ENCODE data around the gene VAV2. TPM values are rescaled to one million over a fixed set of nuclear protein-coding genes. Genes with fewer than 3 reads are reported as not detected.

The VAV2 gene
- total RNA-seq, 2 experiments from 2014 or later: 11.0 to 27.8 TPM

- ChIA-PET POLR2A (no interaction called here), CTCF (ENCODE audit: unreplicated experiment) (no interaction called here)
- Histone ChIP-seq H2AFZ (ENCODE audit: low read length) (no peak overlapping the region), H3K79me2 (ENCODE audit: insufficient read depth, low read depth, low read length) (no peaks in the 10 kb centered on the region), H3K4me2 (ENCODE audit: low read length) (no peak overlapping the region), H3K9me3 (ENCODE audit: low read length) (no peaks in the 10 kb centered on the region), H3K9me2 (ENCODE audit: insufficient read depth, low read length) (no peaks in the 10 kb centered on the region), H3K36me3 (ENCODE audit: insufficient read depth, low read length) (no peaks in the 10 kb centered on the region), H4K20me1 (ENCODE audit: insufficient read depth, low read length) (no peaks in the 10 kb centered on the region), H3K4me3 (ENCODE audit: low read depth, low read length, poor library complexity, severe bottlenecking) (no peak overlapping the region), H3K27ac (ENCODE audit: low read depth, low read length, poor library complexity, severe bottlenecking) (no peak overlapping the region), H3K4me1 (ENCODE audit: insufficient read depth, low read length, poor library complexity, severe bottlenecking) (no peaks in the 10 kb centered on the region)
- no TSS peak for BruUV-seq (replicated peaks)
- intact Hi-C loops (cut with micrococcal nuclease; ENCODE audit: unreplicated experiment): no loop called here
- TF ChIP-seq CTCF (conservative IDR thresholded peaks at IDR 0.05; ENCODE audit: low read length) (no peak), EZH2phosphoT487 (IDR thresholded peaks at IDR 0.05; ENCODE audit: borderline replicate concordance, low read depth, low read length) (no peak)
- DNase-seq (ENCODE audit: low spot score): no peak
Observed at GRCh38 chr9:134005381-134005780, 13.3 kb upstream of the VAV2 start.

- Histone ChIP-seq H4K20me1 (ENCODE audit: insufficient read depth, low read length) (no peaks in the 10 kb centered on the region), H3K4me1 (ENCODE audit: insufficient read depth, low read length, poor library complexity, severe bottlenecking) (no peaks in the 10 kb centered on the region), H3K36me3 (ENCODE audit: insufficient read depth, low read length) (no peaks in the 10 kb centered on the region), H3K9me3 (ENCODE audit: low read length) (no peaks in the 10 kb centered on the region), H3K9me2 (ENCODE audit: insufficient read depth, low read length) (no peaks in the 10 kb centered on the region), H3K4me3 (ENCODE audit: low read depth, low read length, poor library complexity, severe bottlenecking) (no peak overlapping the region), H2AFZ (ENCODE audit: low read length) (no peak overlapping the region), H3K27ac (ENCODE audit: low read depth, low read length, poor library complexity, severe bottlenecking) (no peak overlapping the region), H3K79me2 (ENCODE audit: insufficient read depth, low read depth, low read length) (no peaks in the 10 kb centered on the region), H3K4me2 (ENCODE audit: low read length) (no peak overlapping the region)
- no peak for DNase-seq (ENCODE audit: low spot score)
- no TSS peak for BruUV-seq (replicated peaks)
- TF ChIP-seq CTCF (conservative IDR thresholded peaks at IDR 0.05; ENCODE audit: low read length): no peak
- ChIA-PET POLR2A (no interaction called here), CTCF (ENCODE audit: unreplicated experiment) (no interaction called here)
- intact Hi-C loops (cut with micrococcal nuclease; ENCODE audit: unreplicated experiment): no loop called here
Observed at GRCh38 chr9:134004881-134005280, 12.8 kb upstream of the VAV2 start.

- no peaks in the 10 kb centered on the region for H4K20me1 ChIP-seq (ENCODE audit: insufficient read depth, low read length)
- H3K36me3 ChIP-seq (ENCODE audit: insufficient read depth, low read length): no peaks in the 10 kb centered on the region
- TF ChIP-seq CTCF (conservative IDR thresholded peaks at IDR 0.05; ENCODE audit: low read length) (no peak), EZH2phosphoT487 (IDR thresholded peaks at IDR 0.05; ENCODE audit: borderline replicate concordance, low read depth, low read length) (no peak)
- ChIA-PET CTCF (ENCODE audit: unreplicated experiment) (interaction anchor here (0.5 to 0.6 kb wide), 2 partner anchors 8 to 644 kb away, joined by 3 read pairs; no protein-coding TSS in a partner anchor), POLR2A (no interaction called here)
- BruUV-seq (replicated peaks): no TSS peak
- H3K9me2 ChIP-seq (ENCODE audit: insufficient read depth, low read length): no peaks in the 10 kb centered on the region
- no peak overlapping the region for H2AFZ ChIP-seq (ENCODE audit: low read length)
- intact Hi-C loops (cut with micrococcal nuclease; ENCODE audit: unreplicated experiment): no loop called here
- H3K4me2 ChIP-seq (ENCODE audit: low read length): no peak overlapping the region
- no peak overlapping the region for H3K27ac ChIP-seq (ENCODE audit: low read depth, low read length, poor library complexity, severe bottlenecking)
- no peak for DNase-seq (ENCODE audit: low spot score)
- no peaks in the 10 kb centered on the region for H3K4me1 ChIP-seq (ENCODE audit: insufficient read depth, low read length, poor library complexity, severe bottlenecking)
- no peaks in the 10 kb centered on the region for H3K9me3 ChIP-seq (ENCODE audit: low read length)
- no peaks in the 10 kb centered on the region for H3K79me2 ChIP-seq (ENCODE audit: insufficient read depth, low read depth, low read length)
- H3K4me3 ChIP-seq (ENCODE audit: low read depth, low read length, poor library complexity, severe bottlenecking): no peak overlapping the region
Observed at GRCh38 chr9:134004131-134004873, 12.2 kb upstream of the VAV2 start.
